ENCODE measurements around the gene EYA3.

EYA3 gene, protein sequence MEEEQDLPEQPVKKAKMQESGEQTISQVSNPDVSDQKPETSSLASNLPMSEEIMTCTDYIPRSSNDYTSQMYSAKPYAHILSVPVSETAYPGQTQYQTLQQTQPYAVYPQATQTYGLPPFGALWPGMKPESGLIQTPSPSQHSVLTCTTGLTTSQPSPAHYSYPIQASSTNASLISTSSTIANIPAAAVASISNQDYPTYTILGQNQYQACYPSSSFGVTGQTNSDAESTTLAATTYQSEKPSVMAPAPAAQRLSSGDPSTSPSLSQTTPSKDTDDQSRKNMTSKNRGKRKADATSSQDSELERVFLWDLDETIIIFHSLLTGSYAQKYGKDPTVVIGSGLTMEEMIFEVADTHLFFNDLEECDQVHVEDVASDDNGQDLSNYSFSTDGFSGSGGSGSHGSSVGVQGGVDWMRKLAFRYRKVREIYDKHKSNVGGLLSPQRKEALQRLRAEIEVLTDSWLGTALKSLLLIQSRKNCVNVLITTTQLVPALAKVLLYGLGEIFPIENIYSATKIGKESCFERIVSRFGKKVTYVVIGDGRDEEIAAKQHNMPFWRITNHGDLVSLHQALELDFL

GRCh38 chr1:28088168-28088961 is at the start of gene EYA3:
Gene EYA3, minus strand, starts transcription at chr1:28088610. Its CDS starts 30,584 bp downstream, at chr1:28058026.
- peak; percentile 92 for FAIRE-seq

DNA sequence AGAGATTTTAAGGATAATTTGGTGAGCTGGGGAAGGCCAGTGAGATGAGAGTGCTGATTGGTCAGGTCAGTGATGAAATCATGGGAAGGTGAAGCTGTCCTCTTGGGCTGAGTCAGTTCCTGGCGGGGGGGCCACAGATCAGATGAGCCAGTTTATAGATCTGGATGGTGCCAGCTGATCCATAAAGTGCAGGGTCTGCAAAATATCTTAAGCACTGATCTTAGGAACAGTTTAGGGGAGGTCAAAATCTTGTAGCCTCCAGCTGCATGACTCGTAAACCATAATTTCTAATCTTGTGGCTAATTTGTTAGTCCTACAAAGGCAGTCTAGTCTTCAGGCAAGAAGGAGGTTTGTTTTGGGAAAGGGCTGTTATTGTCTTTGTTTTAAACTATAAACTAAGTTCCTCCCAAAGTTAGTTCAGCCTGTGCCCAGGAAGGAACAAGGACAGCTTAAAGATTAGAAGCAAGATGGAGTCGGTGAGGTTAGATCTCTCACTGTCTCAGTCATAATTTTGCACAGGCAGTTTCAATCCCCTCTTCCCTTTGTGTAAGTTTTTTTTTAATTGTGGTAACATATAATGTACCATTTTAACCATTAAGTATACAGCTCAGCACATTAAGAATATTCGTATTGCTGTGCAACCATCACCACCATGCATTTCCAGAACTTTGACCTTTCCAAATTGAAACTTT is 48.7 kb upstream of the EYA3 start:
- no peak for FAIRE-seq

DNA sequence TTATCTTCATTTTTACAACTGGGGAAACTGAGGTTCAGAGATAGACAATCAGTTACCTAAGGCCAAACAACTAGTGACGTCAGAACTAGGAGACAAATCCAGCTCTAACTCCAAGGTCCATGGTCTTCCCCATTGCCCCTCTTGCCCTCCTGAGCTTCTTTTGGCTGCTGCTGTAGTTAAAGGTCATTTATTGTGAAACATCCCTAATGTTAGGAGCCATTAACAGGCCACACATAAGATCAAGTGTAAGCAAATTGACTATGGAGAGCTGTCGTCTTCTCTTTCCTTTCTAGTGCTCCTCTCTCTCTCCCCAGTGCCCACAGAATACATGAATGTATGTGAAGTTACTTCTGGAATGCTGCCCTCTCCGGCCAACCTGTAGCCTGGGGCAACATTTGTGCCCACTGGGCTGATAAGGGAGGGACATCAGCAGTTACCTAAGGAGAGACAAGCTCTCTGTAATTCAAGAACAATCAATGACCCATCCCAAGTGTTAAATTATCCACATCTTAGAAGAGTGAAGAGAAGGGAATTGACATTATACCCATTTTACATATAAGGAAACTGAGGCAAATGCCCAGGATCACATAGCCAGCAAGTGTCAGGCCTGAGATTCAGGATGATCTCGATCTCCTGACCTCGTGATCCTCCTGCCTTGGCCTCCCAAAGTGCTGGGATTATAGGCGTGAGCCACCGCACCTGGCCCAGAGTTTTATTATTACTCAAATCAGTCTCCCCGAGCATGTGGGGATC is 47.9 kb upstream of the EYA3 start:
- FAIRE-seq: no peak

DNA sequence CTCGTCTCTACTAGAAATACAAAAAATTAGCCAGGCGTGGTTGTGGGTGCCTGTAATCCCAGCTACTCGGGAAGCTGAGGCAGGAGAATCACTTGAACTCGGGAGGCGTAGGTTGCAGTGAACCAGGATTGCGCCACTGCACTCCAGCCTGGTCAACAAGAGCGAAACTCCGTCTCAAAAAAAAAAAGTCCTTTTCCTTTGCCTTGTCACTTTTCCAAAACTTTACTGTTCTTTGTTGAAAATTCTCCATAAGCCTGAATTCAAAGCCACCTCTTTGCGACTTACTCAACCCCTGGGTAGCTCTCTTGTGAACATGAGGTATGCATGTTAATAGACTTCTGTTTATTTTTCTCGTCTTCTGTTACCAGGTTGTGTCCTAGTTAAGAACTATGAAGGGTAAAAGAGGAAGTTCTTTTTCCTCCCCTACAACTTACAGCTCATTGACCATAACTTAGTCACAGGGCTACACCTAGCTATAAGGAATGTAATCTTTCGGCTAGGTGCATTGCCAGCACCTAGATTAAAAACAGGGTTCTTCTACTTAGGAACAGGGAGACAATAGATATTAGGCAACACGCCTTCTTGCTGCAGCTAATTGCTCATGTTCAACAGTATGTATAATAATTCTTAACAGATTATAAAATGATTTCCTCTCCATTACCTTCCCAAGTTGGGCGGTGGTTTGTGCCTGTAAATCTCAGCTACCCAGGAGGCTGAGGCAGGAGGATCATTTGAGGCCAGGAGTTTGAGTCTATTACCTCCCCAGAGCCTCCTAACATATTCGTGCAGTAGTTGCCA is 47.2 kb upstream of the EYA3 start:
- no peak for FAIRE-seq

DNA sequence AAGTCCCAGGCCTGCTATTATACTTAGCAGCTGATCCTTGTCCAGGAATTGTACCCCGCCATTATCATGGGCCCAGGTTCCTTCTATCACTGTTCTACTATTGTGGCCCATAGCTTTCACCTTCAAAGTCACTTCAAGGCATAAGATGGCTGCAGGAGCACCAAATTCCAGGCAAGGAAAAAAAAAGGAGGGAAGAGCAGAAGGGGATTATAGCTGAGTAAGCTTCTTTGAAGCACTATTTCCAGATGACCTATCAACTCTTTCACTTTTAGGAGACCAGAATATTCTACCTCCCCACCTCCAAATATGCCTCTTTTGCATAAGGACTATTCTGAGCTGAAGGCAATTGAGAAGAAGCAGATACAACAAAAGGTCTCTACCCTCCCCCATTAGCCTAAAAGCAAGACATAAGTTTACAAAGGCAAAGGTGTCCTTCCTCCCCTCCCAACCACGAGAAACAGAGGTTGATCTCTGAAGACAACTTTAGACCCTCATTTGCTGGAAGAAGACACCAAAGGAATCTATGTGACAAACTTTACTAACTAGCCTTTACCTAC is 46.3 kb upstream of the EYA3 start:
- FAIRE-seq: no peak

DNA sequence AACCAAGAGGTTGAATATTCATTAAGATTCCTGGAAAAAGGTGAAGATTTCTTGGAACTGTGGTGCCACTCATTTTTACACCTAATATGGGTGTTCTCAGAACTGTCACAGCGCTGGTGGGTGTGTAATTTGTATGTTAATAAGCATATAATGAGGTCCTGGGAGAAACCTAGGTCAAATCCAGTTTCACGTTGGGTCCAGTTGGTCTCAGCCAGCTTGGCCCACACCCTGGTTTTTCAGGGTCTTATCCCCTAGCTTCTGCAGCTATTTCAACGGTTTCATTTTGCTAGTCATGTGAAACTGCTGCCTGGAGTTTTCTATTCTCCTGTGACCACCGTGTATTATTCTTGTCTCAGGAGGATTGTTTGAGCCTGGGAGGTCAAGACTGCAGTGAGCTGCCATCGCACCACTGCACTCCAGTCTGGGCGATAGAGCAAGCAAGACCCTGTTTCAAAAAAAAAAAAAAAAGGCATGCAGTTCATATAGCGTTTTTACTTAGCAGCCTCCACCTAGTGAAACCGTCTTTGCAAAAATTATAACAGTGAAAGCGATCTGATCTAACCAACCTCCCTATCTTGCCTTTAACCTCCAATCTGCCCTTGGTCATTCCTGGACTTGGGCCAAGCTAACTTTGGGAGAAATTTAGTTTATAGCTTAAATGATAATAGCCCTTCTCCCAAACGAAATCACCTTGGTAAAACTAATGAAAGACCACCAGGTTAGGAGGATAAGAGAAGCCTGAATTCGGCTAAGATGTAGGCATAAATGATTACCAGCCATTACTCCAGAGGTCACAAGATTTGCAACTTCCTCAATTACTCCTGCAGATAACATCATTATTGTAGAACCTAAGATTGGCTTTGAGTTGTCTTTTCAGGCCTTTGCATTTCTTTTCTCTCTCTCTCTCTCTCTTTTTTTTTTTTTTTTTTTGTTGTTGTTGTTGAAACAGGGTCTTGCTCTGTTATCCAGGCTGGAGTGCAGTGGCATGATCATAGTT is 44.1 kb upstream of the EYA3 start:
- FAIRE-seq: no peak

- FAIRE-seq: no peak
Observed at GRCh38 chr1:28130901-28131300, 42.5 kb upstream of the EYA3 start.

GRCh38 chr1:28129150-28129549 is 40.7 kb upstream of the EYA3 start:
- FAIRE-seq: no peak

GRCh38 chr1:28127617-28128257 is 39.3 kb upstream of the EYA3 start:
- FAIRE-seq: no peak

GRCh38 chr1:28126783-28127490 is 38.5 kb upstream of the EYA3 start:
- no peak for FAIRE-seq

- no peak for FAIRE-seq
Observed at GRCh38 chr1:28126212-28126611, 37.8 kb upstream of the EYA3 start.

GRCh38 chr1:28123461-28123961 is 35.1 kb upstream of the EYA3 start:
- FAIRE-seq: no peak

GRCh38 chr1:28122183-28122582 is 33.8 kb upstream of the EYA3 start:
- FAIRE-seq: no peak

DNA sequence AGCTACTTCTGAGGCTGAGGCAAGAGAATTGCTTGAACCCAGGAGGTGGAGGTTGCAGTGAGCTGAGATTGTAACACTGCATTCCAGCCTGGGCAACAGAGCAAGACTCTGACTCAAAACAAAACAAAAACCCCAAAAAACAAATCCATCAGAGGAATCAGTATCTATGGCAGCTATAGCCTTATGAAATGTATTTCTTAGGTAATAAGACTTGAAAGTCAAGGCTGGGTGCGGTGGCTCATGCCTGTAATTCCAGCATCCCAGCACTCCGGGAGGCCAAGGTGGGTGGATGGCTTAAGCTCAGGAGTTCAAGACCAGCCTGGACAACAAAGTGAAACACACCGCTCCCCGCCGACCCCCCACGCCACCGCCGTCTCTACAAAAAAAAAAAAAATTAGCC is 31.1 kb upstream of the EYA3 start:
- FAIRE-seq: no peak

DNA sequence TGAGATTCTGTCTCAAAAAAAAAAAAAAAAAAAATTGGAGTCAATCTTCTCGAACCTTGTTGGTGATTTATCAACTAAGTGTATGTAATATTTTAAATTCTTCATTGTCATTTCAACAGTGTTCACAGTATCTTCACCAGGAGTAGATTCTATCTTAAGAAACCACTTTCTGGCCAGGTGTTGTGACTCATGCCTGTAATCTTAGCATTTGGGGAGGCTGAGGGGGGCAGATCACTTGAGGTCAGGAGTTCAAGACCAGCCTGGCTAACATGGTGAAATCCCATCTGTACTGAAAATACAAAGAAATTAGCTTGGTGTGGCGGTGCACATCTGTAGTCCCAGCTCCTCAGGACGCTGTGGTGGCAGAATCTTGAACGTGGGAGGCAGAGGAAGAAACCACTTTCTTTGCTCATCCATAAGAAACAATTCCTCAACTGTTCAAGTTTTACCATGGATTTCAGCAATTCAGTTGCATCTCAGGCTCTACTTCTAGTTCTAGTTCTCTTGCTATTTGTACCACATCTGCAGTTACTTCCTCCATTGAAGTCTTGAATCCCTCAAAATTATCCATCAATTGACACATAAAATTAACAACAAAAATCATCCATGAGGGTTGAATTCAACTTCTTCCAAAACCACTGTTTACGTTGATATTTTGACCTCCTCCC is 30.4 kb upstream of the EYA3 start:
- FAIRE-seq: no peak

DNA sequence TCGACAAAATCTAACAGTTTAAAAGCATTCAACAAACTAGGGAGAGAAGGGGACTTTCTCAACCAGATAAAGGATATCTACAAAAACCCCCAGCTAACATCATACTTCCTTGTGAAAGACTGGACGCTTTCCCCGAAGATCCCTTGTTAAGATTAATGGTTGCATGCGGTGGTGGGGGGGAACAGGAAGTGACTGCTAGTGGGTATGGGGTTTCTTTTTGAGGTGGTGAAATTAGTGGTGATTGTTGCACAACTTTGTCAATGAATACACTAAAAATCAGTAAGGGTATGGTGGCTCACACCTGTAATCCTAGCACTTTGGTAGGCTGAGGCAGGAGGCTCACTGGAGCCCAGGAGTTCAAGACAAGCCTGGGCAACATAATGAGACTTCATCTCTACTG is 26.9 kb upstream of the EYA3 start:
- no peak for FAIRE-seq

DNA sequence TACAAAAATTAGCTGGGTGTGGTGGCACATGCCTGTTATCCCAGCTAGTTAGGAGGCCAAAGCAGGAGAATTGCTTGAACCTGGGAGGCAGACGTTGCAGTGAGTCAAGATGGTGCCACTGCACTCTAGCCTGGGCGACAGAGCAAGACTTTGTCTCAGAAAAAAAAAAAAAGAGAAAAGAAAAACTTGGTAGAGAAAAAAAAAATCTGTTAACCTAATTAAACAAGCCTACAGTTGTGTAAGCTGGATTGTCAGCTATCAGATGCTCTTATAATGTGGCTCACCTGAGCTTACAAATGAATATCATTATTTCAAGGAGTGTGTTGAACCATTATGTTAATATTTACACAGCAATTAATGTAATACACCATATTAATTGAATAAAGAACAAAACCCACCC is 26.4 kb upstream of the EYA3 start:
- no peak for FAIRE-seq

- no peak for FAIRE-seq
Observed at GRCh38 chr1:28113242-28113572, 24.8 kb upstream of the EYA3 start.
